NB4 (cell line): ENCODE results near the gene ESR2.
"Not testable (repeated sequence)": the region's sequence is repeated elsewhere in the genome, so short reads cannot be mapped to it uniquely, and the experiment has no call there.

ENCODE experiments used
- DNase-seq: peaks from one replicate; pipeline ENCODE4 v3.0.0; 2010; ENCODE audit warnings: low read depth
- H3K4me3 ChIP-seq: one replicate; pipeline ENCODE4 v1.5.1; 2011; ENCODE audit warnings: mild to moderate bottlenecking, low read depth, low read length, moderate library complexity
- CTCF ChIP-seq: IDR thresholded peaks from one replicate; pipeline ENCODE4 v1.5.1; 2012; ENCODE audit warnings: low read depth, low read length
- MAX ChIP-seq: IDR thresholded peaks from 2 replicates; pipeline ENCODE4 v1.6.1; 2011; ENCODE audit warnings: low read depth, low read length
- MYC ChIP-seq: IDR thresholded peaks from 2 replicates; pipeline ENCODE4 v1.6.1; 2011; ENCODE audit warnings: low read depth, low read length
- POLR2A ChIP-seq: IDR thresholded peaks from 2 replicates; pipeline ENCODE4 v1.6.1; 2011; ENCODE audit warnings: mild to moderate bottlenecking; ENCODE audit not compliant: insufficient read length; ENCODE audit errors: extremely low read depth

The ESR2 gene

GRCh38 chr14:64212666-64213065, 81.5 kb downstream of the ESR2 start:
- no peak for TF ChIP-seq CTCF
- DNase-seq = no peak
- no peak overlapping the region for H3K4me3 ChIP-seq

- DNase-seq, H3K4me3 ChIP-seq: not testable (repeated sequence)
Observed at GRCh38 chr14:64210912-64211311, 83.3 kb downstream of the ESR2 start.

GRCh38 chr14:64210216-64210615, 84.0 kb downstream of the ESR2 start:
- TF ChIP-seq POLR2A = no peak
- no peak for TF ChIP-seq MYC
- TF ChIP-seq MAX = no peak
- no peak for TF ChIP-seq CTCF
- no peak for DNase-seq
- no peak overlapping the region for H3K4me3 ChIP-seq

- DNase-seq = peak; percentile 43
- TF ChIP-seq POLR2A (no peak), MAX (no peak), MYC (no peak), CTCF (no peak)
- H3K4me3 ChIP-seq = no peak overlapping the region
Observed at GRCh38 chr14:64209444-64210131, 84.6 kb downstream of the ESR2 start.

- TF ChIP-seq MYC (no peak), POLR2A (no peak), CTCF (no peak), MAX (no peak)
- no peak for DNase-seq
- H3K4me3 ChIP-seq = no peak overlapping the region
Observed at GRCh38 chr14:64208981-64209380, 85.2 kb downstream of the ESR2 start.

GRCh38 chr14:64208261-64208660, 85.9 kb downstream of the ESR2 start:
- no peak for DNase-seq
- TF ChIP-seq MAX (no peak), CTCF (peak; percentile 1)
- H3K4me3 ChIP-seq = no peak overlapping the region
